M059J (cell line): Measurements from ENCODE around the gene PPA1. TPM values are rescaled to one million over a fixed set of nuclear protein-coding genes. Genes with fewer than 3 reads are reported as not detected.
"Not testable (repeated sequence)": the region's sequence is repeated elsewhere in the genome, so short reads cannot be mapped to it uniquely, and the experiment has no call there.

ENCODE experiments used
- DNase-seq: peaks from one replicate; pipeline ENCODE4 v3.0.0-alpha.2; 2012; ENCODE audit warnings: low read depth
- total RNA-seq: library from RNA; depleted of rRNA; stranded (reverse); fragments of >200 nt; shearing (Covaris generic); gene quantifications from 2 replicates; pipeline ENCODE4 v1.2.3, GENCODE V29; 2014

PPA1 gene
- total RNA-seq, 1 experiment from 2014 or later = 186 TPM

DNA sequence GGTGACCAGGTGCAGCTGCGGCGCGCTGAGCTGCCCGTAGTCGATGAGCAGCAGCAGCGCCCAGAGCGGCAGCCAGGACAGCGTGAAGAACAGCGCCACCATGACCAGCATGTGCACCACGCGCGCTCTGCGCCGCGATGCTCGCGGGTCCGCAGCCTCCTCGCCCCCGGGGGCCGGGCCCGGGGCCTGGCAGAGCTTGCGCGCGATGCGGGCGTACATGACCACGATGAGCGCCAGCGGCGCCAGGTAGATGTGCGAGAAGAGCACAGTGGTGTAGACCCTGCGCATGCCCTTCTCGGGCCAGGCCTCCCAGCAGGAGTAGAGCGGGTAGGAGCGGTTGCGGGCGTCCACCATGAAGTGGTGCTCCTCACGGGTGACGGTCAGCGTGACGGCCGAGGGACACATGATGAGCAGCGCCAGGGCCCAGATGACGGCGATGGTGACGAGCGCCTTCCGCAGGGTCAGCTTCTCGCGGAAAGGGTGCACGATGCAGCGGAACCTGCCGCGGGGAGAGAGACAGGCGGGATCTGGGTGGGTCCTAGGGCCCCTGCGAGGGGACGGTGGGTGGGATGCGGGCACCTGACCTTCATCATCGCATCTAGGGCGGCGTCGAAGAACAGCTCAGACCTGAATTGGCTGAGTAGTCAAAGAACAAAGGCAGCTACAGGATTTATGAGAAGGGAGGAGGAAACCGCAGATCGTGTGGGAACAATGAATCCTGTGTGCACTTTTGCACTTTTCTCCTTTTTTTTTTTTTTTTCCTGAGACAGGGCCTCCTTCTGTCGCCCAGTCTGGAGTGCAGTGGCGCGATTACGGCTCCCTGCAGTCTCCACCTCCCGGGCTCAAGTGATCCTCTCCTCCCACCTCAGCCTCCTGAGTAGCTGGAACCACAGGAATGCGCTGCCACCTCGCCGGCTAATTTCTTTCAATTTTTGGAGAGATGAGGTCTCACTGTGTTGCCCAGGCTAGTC is 22.4 kb upstream of the PPA1 start:
- DNase-seq = peak; percentile 35

DNA sequence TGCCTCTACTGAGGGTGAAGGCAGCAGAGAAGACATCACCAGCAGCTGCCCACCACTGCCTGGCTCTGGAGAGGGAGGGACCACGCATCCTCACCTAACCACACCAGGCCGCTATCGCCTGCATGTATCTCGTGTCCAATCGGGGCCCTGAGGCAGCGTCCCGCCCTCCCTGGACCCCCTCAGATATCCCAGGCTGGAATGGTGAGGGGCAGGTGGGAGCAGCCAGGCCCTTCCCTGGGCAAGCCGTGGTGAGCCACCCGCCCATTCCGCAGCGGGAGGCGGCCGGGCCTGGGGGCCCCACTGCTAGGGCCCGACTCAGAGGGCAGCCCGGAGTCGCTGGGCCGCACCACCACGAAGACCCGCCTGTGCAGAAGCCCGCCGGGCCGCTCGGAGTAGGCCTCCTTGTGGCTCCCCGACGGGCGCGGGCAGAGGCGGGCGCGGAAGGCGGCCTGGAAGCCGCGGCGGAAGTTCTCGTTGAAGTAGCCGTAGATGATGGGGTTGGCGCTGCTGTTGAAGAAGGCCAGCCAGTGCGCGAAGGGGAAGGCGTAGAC is 21.6 kb upstream of the PPA1 start:
- DNase-seq = no peak

DNA sequence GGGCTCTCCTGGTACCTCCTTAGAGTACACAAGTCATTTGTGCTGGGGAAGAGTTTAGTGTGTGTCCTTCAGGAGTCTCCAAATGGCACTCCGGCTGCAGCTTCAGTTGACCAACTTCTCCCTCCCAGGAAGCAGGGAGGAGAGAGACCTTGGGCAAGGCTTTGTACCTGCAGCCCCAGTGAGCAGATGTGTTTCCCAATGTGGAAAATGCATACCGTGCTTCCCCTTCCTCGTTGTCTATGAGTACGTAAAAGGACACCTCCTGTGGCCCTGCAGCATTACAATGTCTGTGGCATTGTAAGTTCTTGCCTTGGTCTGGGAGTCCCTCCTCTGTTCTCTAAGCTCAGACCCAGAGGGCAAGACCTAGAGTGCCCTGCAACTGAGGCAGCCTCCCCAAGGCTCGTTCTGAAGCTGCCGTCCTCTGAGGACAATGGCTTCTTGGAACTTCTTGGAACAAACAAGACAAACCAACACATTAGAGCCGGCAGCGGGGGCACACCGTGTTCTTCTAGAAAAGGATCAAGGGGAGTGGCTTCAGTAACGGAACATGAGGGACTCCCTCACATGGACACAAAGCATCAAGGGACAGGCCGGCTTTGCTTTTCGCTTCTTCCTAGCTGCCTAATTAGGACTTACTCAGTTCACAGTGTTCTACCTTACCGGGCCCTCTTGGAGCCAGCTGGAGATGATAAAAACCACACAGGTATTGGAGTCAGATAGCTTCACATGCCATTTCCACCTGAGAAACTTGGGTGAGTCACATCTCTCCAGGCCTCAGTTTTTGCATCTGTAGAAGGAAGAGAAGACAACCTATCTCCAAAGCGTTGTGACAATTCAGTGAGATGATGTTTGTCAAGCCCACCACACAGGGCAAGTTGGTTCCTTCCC is 20.9 kb upstream of the PPA1 start:
- DNase-seq = no peak

DNA sequence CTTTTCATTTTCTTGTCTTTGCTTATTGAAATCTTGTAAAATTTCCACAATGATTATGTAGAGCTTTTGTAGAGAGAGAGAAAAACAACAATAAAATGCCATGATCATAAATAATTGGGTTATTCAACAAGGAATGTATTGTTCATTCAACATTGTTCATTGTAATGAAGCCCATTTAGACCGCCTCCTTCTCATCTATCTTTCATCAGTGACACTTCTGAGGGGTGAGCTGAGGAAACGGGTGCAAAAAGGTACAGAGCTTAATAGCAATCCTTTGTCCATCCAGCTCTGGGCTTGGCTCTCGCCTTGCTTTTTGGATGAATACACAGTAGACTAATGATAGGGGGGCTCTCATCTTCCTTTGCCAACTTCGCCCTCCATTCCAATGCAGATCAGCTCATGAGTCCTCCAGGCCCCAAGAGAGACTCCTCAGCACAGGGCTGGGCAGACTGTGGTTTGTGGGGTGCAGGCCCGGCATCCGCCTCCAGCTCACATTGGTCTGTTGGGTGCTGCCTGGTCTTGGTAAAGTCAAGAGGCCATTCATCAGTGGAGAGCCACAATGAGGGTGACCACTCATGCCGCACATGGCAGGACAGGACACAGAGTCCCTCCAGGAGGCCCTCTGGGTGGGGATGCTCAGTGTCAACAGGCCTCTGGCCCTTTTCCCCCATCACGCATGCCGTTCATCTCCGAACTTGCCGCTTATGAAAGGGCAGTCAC is 17.9 kb upstream of the PPA1 start:
- DNase-seq = no peak

- no peak for DNase-seq
Observed at GRCh38 chr10:70247360-70247759, 14.1 kb upstream of the PPA1 start.

GRCh38 chr10:70241081-70241480 is 7.9 kb upstream of the PPA1 start:
- no peak for DNase-seq

- not testable (repeated sequence) for DNase-seq
Observed at GRCh38 chr10:70239986-70240385, 6.8 kb upstream of the PPA1 start.

- DNase-seq = not testable (repeated sequence)
Observed at GRCh38 chr10:70239077-70239976, 6.1 kb upstream of the PPA1 start.

- DNase-seq = not testable (repeated sequence)
Observed at GRCh38 chr10:70237958-70238536, 4.8 kb upstream of the PPA1 start.

DNA sequence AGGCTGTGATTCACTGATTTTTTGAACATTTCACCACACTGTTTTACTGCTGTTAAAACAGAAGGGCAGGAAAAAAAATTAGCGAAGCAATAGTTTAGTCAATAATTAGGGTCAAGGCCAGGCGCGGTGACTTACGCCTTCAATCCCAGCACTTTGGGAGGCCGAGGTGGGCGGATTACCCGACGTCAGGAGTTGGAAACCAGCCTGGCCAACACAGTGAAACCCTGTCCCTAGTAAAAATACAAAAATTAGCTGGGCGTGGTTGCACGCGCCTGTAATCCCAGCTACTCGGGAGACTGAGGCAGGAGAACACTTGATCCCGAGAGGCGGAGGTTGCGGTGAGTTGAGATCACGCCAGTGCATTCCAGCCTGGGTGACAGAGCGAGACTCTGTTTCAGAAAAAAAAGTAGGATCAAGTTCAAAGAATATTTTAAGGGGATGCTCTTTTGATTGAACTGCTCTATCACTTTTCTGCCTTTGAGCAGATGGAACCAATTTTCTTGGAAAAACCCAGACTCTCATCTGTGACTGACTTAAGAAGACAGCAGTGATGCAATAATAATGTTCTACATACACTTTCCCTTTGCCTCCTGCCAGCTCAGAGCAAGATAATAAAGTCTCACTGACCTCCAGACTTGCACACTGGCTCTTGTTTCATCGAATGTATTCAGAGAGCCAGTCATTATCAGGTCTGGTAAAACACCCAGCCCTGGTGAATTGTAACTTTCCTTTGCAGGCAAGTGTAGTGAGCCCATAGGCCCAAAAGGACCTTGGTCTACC is 1.6 kb upstream of the PPA1 start:
- DNase-seq = no peak

GRCh38 chr10:70233939-70234300 is 691 bp upstream of the PPA1 start:
- no peak for DNase-seq

DNA sequence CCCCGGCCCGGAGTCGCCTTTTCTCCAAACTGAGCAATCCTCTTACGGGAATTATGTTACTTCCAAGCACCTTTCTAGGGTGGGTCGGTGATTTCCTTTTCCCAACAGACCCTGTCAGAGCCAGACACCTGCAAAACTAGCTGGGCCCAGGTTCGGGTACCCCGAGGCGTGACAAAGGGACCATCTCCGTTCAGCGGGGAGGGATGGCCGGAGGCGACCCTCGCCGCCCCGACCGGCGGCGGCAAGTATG is 445 bp downstream of the PPA1 start:
- no peak for DNase-seq

DNA sequence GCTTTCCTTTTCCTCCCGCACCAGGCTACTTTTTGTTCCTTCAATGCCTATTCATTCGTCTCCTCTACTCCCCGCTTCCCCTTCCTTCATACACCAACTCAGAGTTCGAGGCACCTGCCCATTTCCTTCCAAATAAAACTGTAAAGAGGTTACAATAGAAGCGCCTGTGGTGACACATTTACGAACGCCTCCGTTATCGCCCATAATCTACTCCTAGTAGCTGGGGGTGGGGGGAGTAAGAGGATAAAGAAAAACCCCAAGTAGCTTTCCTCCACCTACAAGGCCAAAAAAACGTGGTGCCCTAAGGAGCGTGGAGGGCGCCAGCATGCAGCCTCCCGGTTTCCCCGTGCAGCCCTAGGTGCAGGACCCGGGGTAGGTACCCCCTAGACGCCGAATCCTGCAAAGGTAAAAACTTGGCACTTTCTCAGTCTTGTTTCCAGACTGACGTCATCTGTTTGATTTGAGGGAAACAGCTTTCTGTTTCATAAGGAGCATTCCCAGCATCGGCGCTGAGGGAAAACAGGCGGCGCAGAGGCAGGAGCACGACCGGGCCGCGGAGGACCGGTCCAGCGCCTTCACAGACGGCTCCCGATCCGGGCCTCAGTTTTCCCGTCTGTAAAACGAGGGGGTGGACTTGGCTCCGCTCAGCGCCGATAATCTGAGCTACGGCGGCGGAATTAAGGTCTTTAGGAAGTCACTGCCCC is 922 bp downstream of the PPA1 start:
- DNase-seq = peak; percentile 75

DNA sequence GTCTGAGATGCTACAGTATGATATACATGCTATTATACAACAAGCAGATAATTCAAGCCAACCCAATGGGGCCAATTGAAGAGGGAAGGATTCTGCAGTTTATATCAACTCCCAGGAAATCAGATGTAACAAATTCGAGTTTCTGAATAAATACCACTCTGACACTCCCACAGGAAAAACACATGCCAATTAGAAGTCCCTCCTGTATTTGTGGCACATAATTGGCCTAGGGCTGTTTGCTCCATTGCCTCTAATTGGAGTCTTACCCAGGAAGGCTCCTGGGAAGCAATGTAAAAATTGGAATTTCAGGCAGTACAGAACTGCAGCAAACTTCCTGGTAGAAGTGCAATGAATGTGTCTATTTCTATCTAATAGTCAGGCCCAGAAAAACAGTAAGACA is 4.7 kb downstream of the PPA1 start:
- no peak for DNase-seq

GRCh38 chr10:70227548-70228320 is 5.5 kb downstream of the PPA1 start:
- DNase-seq = no peak

DNA sequence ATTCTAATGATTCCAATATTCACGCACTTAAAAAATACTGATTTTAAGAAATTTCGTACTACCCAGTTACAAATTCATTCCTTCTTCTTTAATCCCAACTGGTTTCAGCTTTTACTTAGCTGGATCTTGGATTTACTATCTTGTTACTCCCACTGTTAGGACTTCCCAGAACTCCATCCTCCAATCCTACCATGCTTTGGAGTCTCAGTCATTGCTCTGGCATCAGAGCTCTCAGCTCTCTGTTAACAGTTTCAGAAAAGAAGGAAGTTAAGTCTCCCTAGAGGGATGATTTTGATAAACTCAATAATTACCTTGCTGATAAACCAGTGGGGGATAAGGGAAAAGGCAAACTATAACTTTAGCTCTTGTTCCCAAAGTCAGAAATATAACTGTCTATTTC is 9.5 kb downstream of the PPA1 start:
- DNase-seq = no peak

DNA sequence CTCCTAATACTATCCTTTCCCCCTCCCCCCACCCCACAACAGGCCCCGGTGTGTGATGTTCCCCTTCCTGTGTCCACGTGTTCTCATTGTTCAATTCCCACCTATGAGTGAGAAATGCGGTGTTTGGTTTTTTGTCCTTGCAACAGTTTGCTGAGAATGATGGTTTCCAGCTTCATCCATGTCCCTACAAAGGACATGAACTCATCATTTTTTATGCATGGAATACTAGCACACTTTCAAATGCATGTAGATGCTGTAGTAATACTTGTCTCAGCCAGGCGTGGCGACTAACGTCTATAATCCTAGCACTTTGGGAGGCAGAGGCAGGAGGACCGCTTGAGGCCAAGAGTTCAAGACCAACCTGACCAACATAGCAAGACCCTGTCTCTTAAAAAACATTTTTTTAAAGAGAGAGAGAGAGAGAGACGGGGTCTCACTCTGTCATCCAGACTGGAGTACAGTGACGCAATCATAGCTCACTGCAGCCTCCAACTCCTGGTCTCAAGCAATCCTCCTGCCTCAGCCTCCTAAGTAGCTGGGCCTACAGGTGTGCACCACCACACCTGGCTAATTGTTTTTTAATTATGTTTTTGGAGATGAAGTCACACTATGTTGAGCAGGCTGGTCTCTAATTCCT is 10.3 kb downstream of the PPA1 start:
- not testable (repeated sequence) for DNase-seq

DNA sequence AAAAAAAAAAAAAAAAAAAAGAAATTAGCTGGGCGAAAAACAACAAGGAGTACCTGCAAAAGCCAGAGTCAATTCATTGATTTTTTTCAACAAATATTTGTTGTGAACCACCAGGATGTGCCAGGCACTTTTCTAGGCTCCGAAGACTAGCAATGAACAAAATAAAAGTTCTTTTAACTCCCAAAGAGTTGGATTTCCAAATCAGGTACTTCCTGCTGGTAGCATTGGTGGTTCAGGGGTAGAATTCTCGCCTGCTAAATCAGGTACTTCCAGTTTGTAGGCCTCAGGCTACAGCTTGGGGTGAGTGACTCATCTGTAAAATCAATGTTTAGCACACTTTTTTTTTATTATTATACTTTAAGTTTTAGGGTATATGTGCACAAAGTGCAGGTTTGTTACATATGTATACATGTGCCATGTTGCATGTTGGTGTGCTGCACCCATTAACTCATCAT is 10.9 kb downstream of the PPA1 start:
- DNase-seq = peak; percentile 70
